ENCODE data around the gene LRP1B. TPM values are rescaled to one million over a fixed set of nuclear protein-coding genes. Genes with fewer than 3 reads are reported as not detected.

Gene LRP1B
- total RNA-seq, 4 donors from 2014 or later: 3.3 to 11.1 (median 4.6) TPM

DNA sequence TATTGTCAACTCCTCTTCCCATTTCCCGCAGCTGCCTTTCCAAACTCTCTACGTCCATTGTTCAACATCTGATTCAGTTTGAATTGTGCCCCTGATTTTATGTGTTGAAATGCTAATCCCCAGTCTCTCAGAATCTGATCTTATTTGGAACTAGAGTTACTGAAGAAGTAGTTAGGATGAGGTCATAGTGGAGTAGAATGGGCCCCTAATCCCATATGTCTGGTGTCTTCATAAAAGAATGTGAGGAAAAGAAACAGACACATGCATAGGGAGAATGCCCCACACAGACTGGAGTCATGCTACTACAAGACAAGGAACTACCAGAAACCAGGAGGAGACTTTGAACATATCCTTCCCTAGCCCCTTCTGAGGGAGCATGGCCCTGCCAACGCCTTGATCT is 99.2 kb downstream of the LRP1B start:
- no peak overlapping the region for H3K27ac ChIP-seq
- no peaks in the 10 kb centered on the region for H3K9me3 ChIP-seq
- no peaks in the 10 kb centered on the region for H3K27me3 ChIP-seq
- no peak overlapping the region for H3K4me3 ChIP-seq
- intact Hi-C loops (cut with DNase I; ENCODE audit: low total_unique reads) (no loop called here), in situ Hi-C loops (cut with MboI; ENCODE audit: low sequenced_read_pairs in 4 of 4) (no loop called here)
- ATAC-seq (no peak), DNase-seq (no peak)
- TF ChIP-seq, protein P1, sequence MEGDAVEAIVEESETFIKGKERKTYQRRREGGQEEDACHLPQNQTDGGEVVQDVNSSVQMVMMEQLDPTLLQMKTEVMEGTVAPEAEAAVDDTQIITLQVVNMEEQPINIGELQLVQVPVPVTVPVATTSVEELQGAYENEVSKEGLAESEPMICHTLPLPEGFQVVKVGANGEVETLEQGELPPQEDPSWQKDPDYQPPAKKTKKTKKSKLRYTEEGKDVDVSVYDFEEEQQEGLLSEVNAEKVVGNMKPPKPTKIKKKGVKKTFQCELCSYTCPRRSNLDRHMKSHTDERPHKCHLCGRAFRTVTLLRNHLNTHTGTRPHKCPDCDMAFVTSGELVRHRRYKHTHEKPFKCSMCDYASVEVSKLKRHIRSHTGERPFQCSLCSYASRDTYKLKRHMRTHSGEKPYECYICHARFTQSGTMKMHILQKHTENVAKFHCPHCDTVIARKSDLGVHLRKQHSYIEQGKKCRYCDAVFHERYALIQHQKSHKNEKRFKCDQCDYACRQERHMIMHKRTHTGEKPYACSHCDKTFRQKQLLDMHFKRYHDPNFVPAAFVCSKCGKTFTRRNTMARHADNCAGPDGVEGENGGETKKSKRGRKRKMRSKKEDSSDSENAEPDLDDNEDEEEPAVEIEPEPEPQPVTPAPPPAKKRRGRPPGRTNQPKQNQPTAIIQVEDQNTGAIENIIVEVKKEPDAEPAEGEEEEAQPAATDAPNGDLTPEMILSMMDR (IDR thresholded peaks at IDR 0.05 in 4 of 5, conservative IDR thresholded peaks at IDR 0.05 in 1 of 5): no peak
- TF ChIP-seq POLR2A (IDR thresholded peaks at IDR 0.05): no peak
- H3K36me3 ChIP-seq: no peaks in the 10 kb centered on the region
- no peaks in the 10 kb centered on the region for H3K4me1 ChIP-seq

DNA sequence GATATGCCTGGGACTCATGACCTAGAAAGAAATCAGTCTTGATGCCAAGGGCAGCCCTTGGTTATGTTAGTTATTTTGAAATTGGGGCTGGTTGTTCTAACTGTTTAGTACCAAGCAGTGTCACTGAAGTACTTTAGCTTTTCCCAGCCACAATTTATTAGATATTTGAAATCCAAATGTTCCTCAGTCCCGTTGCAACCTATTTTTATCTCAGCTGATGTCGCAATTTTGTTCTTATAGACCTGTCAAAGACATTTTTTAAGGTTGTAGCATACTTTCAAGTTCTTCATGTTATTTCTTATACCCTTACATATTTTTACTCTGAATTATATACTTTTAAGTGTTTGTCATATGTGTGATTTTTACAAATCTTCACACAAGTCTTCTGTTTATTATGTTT is 100.1 kb downstream of the LRP1B start:
- intact Hi-C loops (cut with DNase I; ENCODE audit: low total_unique reads) (no loop called here), in situ Hi-C loops (cut with MboI; ENCODE audit: low sequenced_read_pairs in 4 of 4) (no loop called here)
- H3K4me3 ChIP-seq: no peak overlapping the region
- TF ChIP-seq POLR2A (IDR thresholded peaks at IDR 0.05): no peak
- TF ChIP-seq, protein P1 (IDR thresholded peaks at IDR 0.05 in 4 of 5, conservative IDR thresholded peaks at IDR 0.05 in 1 of 5): no peak
- ATAC-seq (no peak), DNase-seq (no peak)
- no peaks in the 10 kb centered on the region for H3K4me1 ChIP-seq
- H3K9me3 ChIP-seq: no peaks in the 10 kb centered on the region
- no peak overlapping the region for H3K27ac ChIP-seq
- H3K27me3 ChIP-seq: no peaks in the 10 kb centered on the region
- H3K36me3 ChIP-seq: no peaks in the 10 kb centered on the region

DNA sequence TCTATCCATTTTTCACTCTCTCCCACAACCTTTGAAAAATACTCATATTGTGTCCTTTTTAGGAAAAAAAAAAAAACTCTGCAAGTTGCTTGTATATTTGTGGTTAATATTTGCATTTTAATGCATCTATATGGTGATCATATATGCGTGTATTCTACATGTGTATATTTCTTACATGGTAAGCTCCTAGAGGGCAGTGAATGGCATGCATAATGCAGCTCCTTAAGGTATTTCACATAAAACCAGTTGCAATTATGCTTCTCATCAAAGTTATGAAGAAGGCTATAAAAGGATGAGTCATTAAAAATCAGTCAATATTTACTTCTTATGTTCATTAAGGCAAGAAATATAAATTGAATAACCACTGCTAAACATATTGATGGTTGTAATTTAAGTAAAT is 100.8 kb downstream of the LRP1B start:
- ATAC-seq: no peak
- TF ChIP-seq POLR2A (IDR thresholded peaks at IDR 0.05): no peak
- TF ChIP-seq, protein P1 (IDR thresholded peaks at IDR 0.05 in 4 of 5, conservative IDR thresholded peaks at IDR 0.05 in 1 of 5): no peak
- Histone ChIP-seq H3K36me3 (no peaks in the 10 kb centered on the region), H3K4me3 (no peak overlapping the region), H3K9me3 (no peaks in the 10 kb centered on the region), H3K27me3 (no peaks in the 10 kb centered on the region), H3K27ac (no peak overlapping the region), H3K4me1 (no peaks in the 10 kb centered on the region)
- in situ Hi-C loops (cut with MboI; ENCODE audit: low sequenced_read_pairs in 4 of 4): no loop called here
- no peak for DNase-seq
- intact Hi-C loops (cut with DNase I; ENCODE audit: low total_unique reads): no loop called here

DNA sequence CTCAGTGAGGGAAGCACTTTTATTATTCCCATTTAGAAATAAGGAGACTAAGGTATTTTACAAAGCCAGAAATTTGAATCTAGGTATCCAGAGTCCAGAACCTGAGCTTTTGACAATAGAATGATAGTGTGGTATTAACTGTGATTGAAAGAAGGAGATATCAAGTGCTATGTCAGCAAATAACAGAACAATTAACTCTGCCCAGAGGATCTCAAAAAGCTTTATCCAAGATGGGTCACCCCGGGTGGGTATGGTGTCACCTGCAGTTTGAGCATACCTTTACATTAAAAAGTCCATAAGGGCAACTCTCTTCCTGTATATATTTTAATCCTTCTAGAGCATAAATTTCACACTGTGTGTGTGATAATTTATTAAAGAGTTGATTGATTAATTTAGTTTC is 105.4 kb downstream of the LRP1B start:
- no peak overlapping the region for H3K27ac ChIP-seq
- in situ Hi-C loops (cut with MboI; ENCODE audit: low sequenced_read_pairs in 4 of 4): no loop called here
- no peaks in the 10 kb centered on the region for H3K4me1 ChIP-seq
- no peak overlapping the region for H3K4me3 ChIP-seq
- no peak for TF ChIP-seq POLR2A (IDR thresholded peaks at IDR 0.05)
- TF ChIP-seq, protein P1 (IDR thresholded peaks at IDR 0.05 in 4 of 5, conservative IDR thresholded peaks at IDR 0.05 in 1 of 5): no peak
- no peaks in the 10 kb centered on the region for H3K9me3 ChIP-seq
- DNase-seq: no peak
- intact Hi-C loops (cut with DNase I; ENCODE audit: low total_unique reads): no loop called here
- no peak for ATAC-seq
- H3K36me3 ChIP-seq: no peaks in the 10 kb centered on the region
- no peaks in the 10 kb centered on the region for H3K27me3 ChIP-seq

DNA sequence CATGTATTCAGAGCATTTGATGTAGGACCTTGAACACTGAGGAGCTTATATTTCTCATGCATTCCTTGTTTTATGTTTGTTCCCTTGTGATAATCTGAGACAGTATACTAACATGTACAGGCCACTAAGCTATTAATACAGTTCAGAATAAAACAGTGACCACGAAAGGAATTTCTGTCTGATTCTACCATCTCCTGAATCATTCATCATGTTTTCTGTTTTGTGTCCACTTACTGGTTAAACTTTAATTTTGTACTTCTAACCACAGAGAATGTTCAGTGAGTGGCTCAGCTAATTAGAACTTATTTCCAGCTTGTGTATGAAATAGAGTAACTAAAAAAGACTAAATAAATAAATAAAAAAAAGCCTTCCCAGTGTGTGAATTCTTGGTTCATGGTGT is 110.4 kb downstream of the LRP1B start:
- Histone ChIP-seq H3K4me1 (no peaks in the 10 kb centered on the region), H3K27ac (no peak overlapping the region), H3K27me3 (no peaks in the 10 kb centered on the region), H3K4me3 (no peak overlapping the region), H3K36me3 (no peaks in the 10 kb centered on the region), H3K9me3 (no peaks in the 10 kb centered on the region)
- DNase-seq: no peak
- no peak for ATAC-seq
- intact Hi-C loops (cut with DNase I; ENCODE audit: low total_unique reads): no loop called here
- in situ Hi-C loops (cut with MboI; ENCODE audit: low sequenced_read_pairs in 4 of 4): no loop called here
- TF ChIP-seq, protein P1 (IDR thresholded peaks at IDR 0.05 in 4 of 5, conservative IDR thresholded peaks at IDR 0.05 in 1 of 5): no peak
- TF ChIP-seq POLR2A (IDR thresholded peaks at IDR 0.05): no peak
